GM20431 (cell line): ENCODE results near the gene TBC1D20.
"Not testable (repeated sequence)": the region's sequence is repeated elsewhere in the genome, so short reads cannot be mapped to it uniquely, and the experiment has no call there.

Experiments
- in situ Hi-C: fragments of 300-500 bp; cut with MseI, MboI; formaldehyde crosslinking; loops from one replicate; pipeline ENCODE4 v1.15.0; 2020; ENCODE audit warnings: low sequenced_read_pairs; ENCODE audit not compliant: unreplicated experiment

TBC1D20 gene

DNA sequence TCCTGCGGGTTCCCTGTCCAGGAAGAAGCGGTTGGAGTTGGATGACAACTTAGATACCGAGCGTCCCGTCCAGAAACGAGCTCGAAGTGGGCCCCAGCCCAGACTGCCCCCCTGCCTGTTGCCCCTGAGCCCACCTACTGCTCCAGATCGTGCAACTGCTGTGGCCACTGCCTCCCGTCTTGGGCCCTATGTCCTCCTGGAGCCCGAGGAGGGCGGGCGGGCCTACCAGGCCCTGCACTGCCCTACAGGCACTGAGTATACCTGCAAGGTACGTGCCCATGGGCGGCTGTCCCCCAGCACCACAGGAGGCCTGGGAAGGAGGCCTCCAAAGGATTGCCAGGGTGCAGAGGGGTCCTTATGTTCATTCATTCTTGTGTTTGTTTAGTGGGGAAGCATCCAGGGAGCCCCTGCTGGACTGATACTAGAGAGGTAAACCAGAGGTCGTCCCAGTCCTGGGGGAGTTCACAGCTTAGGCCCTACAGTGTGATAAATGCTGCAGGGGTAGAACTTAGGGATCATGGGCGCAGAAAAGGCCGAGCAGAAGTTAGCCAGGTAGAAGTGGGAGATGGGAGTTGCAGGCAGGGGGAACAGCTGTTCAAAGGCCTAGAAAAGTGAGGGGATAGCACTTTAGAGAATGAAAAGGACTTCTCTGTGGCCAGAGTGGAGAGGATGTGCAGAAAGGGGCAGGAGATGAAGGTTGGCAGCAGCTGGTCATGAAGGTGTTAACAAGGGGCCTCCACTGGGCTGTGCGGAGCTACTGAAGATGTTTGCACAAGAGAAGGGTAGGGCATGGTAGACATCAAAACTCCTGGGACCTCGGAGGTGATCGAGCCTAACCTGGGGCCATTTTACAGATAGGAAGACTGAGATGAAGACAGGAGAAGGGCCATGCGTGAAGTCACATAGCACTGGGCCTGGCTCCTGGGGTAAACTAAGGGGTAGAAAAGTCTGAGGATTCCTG is 74.0 kb downstream of the TBC1D20 start:
- in situ Hi-C loops: no loop called here

- in situ Hi-C loops: no loop called here
Observed at GRCh38 chr20:387520-387919, 74.8 kb downstream of the TBC1D20 start.

- in situ Hi-C loops: not testable (repeated sequence)
Observed at GRCh38 chr20:386634-387033, 75.7 kb downstream of the TBC1D20 start.
